ENCODE results near the gene ADPRS.

Gene ADPRS

GRCh38 chr1:36133484-36133883 lies 44.8 kb downstream of the ADPRS start:
- DNase-seq (ENCODE audit: low read depth in 2 of 2) = no peak

- DNase-seq (ENCODE audit: low read depth in 2 of 2) = no peak
Measured at GRCh38 chr1:36134031-36134430, 45.3 kb downstream of the ADPRS start.

- DNase-seq (ENCODE audit: low read depth in 2 of 2) = no peak
Measured at GRCh38 chr1:36134505-36135329, 46.0 kb downstream of the ADPRS start.

GRCh38 chr1:36135330-36135667 lies 46.6 kb downstream of the ADPRS start:
- no peak for DNase-seq (ENCODE audit: low read depth in 2 of 2)

- no peak for DNase-seq (ENCODE audit: low read depth in 2 of 2)
Measured at GRCh38 chr1:36135796-36136195, 47.1 kb downstream of the ADPRS start.

- no peak for DNase-seq (ENCODE audit: low read depth in 2 of 2)
Measured at GRCh38 chr1:36136535-36136934, 47.8 kb downstream of the ADPRS start.

GRCh38 chr1:36137226-36137625 lies 48.5 kb downstream of the ADPRS start:
- no peak for DNase-seq (ENCODE audit: low read depth in 2 of 2)

- DNase-seq (ENCODE audit: low read depth in 2 of 2) = no peak
Measured at GRCh38 chr1:36137776-36138175, 49.1 kb downstream of the ADPRS start.

- no peak for DNase-seq (ENCODE audit: low read depth in 2 of 2)
Measured at GRCh38 chr1:36139521-36139920, 50.8 kb downstream of the ADPRS start.

- no peak for DNase-seq (ENCODE audit: low read depth in 2 of 2)
Measured at GRCh38 chr1:36142121-36142520, 53.4 kb downstream of the ADPRS start.

GRCh38 chr1:36143424-36143823 lies 54.7 kb downstream of the ADPRS start:
- DNase-seq (ENCODE audit: low read depth in 2 of 2) = no peak

All from stimulated activated CD8-positive, alpha-beta memory T cell treated with anti-CD3 and anti-CD28 coated beads, Interleukin-7, amount 100 ng/mL, for 4 hours (primary cell).